RWPE1 (cell line): ENCODE results near the gene NPTX1.

Experiments used
- CTCF ChIA-PET: fragments of 350-600 bp; sonication (Branson Sonifier 250); formaldehyde crosslinking; extraction: SDS; loops from one replicate; lab custom pipeline; 2021; lab: Yijun Ruan, JAX
- POLR2A ChIA-PET: fragments of 400-600 bp; formaldehyde crosslinking; extraction: SDS; loops from one replicate; lab custom pipeline; 2020; ENCODE audit warnings: antibody characterized with exemption; ENCODE audit not compliant: low non-redundant PET; lab: Yijun Ruan, JAX
- DNase-seq: peaks from one replicate; pipeline ENCODE4 v3.0.0; 2012; ENCODE audit warnings: low spot score
- H3K27ac ChIP-seq: fragments of 450-650 bp; 2 replicates; pipeline ENCODE4 v1.5.1; 2017
- TF ChIP-seq, protein P1 (sequence below): fragments of 450-650 bp; conservative IDR thresholded peaks from 2 replicates; pipeline ENCODE4 v1.5.1; 2017; ENCODE audit warnings: low read depth, mild to moderate bottlenecking

The NPTX1 gene

DNA sequence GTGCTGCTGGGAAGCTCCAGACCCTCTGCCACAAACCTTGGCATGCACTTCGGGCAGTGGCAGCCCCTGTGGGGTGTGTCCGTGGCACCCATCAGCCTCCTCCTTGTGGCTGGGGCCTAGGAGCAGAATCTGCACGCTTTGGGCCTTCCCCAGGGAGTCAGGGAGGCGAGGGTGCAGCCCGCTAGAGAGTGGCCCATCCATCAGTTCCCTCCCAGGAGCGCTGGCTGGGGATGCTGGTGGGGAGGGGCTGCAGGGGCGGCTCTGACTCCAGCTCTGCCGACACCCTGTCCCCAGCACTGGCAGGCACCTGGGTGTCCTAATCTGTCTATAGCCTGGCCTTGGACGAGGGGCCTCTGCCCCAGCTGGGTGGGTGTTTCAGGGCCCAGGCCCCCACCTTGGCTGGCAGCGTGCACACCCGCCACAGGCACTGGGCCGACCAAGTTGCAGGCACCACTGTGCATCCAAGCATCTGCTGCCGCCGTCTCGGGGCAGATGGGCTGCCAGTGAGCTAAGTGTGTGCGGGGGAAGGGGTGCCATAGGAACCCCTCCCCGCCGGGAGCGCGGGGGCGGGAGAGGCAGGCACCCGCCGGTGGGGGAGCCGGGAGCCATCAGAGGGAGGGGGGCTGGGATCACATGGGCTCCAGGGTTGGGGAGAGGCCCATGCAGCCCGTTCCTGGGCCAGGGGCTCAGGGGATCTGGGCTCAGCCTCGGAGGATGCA is 31.2 kb downstream of the NPTX1 start:
- TF ChIP-seq, protein P1, sequence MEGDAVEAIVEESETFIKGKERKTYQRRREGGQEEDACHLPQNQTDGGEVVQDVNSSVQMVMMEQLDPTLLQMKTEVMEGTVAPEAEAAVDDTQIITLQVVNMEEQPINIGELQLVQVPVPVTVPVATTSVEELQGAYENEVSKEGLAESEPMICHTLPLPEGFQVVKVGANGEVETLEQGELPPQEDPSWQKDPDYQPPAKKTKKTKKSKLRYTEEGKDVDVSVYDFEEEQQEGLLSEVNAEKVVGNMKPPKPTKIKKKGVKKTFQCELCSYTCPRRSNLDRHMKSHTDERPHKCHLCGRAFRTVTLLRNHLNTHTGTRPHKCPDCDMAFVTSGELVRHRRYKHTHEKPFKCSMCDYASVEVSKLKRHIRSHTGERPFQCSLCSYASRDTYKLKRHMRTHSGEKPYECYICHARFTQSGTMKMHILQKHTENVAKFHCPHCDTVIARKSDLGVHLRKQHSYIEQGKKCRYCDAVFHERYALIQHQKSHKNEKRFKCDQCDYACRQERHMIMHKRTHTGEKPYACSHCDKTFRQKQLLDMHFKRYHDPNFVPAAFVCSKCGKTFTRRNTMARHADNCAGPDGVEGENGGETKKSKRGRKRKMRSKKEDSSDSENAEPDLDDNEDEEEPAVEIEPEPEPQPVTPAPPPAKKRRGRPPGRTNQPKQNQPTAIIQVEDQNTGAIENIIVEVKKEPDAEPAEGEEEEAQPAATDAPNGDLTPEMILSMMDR = no peak
- no peak overlapping the region for H3K27ac ChIP-seq
- DNase-seq = no peak
- ChIA-PET POLR2A (no interaction called here), CTCF (interaction anchor here (0.6 kb wide), 1 partner anchor 1210 kb away, joined by 3 read pairs; no protein-coding TSS in a partner anchor)

DNA sequence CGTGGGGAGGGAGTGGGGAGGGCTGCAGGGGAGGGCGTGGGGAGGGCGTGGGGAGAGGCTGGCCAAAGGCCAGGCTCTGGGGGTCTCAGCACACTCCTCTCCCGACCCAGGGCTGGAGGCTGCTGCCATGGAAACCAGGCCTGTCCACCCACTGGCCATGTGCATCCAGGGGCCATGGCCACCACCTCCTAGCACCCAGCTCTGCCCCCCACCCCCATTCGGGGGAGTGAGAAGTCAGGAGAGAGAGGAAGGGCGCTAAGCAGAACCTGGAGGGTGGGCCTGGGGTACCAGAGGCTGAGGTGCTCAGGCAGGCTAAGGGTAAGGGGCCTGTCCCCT is 31.8 kb downstream of the NPTX1 start:
- no peak for DNase-seq
- POLR2A ChIA-PET = no interaction called here
- TF ChIP-seq, protein P1 = no peak
- H3K27ac ChIP-seq = no peak overlapping the region
- CTCF ChIA-PET = interaction anchor here (0.6 kb wide), 1 partner anchor 1210 kb away, joined by 3 read pairs; no protein-coding TSS in a partner anchor

DNA sequence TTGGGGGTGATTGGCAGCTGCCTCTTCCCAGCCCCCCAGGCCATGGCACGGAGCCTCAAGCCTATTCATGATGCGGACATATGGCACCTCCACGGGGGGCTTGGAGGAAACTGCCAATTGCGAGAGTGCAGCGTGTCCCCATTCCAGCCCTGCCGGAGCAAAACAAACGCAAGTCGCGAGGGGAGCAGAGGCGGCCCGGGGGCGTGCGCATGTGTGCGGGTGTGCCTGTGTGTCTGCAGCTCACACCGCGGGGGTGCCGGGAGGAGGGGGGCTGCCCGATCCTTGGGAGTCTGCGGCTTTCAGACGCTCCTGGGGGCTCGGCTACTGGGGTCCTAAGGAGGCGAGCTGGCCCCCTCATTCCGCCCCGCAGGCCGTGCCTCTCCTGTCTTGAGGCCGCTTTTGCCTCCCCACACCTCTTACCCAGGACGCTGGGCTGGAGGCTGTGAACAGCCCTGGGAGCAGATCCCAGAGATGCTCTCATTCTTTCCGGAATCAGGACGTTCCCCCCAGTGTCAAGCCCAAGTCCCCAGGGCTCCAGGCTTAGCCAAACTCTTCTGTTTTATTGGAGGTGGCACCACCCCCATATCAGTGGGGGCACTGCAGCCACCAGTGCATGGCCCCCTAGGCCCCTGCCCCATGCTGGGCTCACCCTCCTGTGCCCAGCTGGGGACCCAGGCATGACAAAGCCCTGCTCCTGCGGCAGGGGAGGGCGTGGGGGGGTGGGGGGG is 32.3 kb downstream of the NPTX1 start:
- no peak for DNase-seq
- no peak overlapping the region for H3K27ac ChIP-seq
- TF ChIP-seq, protein P1 = no peak
- ChIA-PET POLR2A (no interaction called here), CTCF (no interaction called here)

DNA sequence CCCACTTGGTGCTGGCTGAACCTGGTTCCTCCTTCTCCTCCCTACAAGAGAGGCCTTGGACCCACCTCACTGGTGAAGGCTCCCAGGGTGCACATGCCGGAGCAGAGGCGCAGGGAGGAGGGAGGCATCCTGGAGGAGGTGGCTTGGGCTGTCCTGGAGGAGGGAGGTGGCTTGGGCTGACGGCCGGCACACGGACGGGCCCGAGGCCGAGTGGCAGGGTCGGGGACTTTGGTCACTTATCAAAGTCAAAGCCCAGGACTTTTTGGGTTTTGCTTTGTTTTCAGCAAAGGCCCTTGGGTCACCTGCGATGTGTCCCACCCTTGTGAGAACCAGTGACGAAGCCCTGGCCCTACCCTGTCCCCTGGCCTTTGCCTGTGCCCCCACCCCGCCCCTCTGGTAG is 32.9 kb downstream of the NPTX1 start:
- no peak overlapping the region for H3K27ac ChIP-seq
- POLR2A ChIA-PET = interaction anchor here (0.9 kb wide), 1 partner anchor 11 kb away, joined by 3 read pairs; no protein-coding TSS in a partner anchor
- DNase-seq = no peak
- TF ChIP-seq, protein P1 = no peak
- CTCF ChIA-PET = no interaction called here

DNA sequence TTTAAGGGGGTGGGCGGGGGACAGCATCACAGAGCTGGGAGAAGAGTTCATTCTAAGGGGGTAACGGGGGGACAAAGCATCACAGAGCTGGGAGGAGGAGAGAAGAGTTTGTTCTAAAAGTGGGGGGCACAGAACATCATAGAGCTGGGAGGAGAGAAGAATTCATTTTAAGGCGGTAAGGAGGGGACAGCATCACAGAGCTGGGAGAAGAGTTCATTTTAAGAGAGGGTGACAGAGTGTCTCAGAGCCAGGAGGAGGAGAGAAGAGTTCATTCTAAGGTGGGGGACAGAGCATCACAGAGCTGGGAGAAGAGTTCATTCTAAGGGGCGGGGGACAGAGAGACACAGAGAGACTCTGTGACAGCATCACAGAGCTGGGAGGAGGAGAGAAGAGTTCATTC is 33.6 kb downstream of the NPTX1 start:
- no peak overlapping the region for H3K27ac ChIP-seq
- ChIA-PET POLR2A (interaction anchor here (0.9 kb wide), 1 partner anchor 12 kb away, joined by 3 read pairs; no protein-coding TSS in a partner anchor), CTCF (no interaction called here)
- no peak for DNase-seq
- TF ChIP-seq, protein P1 = no peak

DNA sequence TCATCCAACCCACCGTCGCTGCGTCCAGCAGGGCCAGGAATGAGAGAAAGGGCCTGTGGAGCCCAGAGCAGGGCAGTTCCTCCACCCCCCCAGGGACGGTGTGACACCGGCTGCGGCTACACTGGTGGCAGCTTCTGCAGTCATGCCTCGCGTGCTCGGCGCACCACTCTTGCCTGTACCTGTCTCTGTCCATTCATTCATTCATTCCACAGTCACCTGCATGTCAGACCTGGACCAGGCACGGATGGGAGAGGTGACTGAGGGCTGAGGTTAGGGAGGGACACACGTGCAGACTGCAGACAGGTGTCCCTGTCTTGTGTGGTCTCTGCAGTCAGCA is 34.1 kb downstream of the NPTX1 start:
- ChIA-PET POLR2A (no interaction called here), CTCF (no interaction called here)
- H3K27ac ChIP-seq = no peak overlapping the region
- TF ChIP-seq, protein P1 = no peak
- no peak for DNase-seq
